ENCODE results near the gene ZNF846.

ZNF846 gene

DNA sequence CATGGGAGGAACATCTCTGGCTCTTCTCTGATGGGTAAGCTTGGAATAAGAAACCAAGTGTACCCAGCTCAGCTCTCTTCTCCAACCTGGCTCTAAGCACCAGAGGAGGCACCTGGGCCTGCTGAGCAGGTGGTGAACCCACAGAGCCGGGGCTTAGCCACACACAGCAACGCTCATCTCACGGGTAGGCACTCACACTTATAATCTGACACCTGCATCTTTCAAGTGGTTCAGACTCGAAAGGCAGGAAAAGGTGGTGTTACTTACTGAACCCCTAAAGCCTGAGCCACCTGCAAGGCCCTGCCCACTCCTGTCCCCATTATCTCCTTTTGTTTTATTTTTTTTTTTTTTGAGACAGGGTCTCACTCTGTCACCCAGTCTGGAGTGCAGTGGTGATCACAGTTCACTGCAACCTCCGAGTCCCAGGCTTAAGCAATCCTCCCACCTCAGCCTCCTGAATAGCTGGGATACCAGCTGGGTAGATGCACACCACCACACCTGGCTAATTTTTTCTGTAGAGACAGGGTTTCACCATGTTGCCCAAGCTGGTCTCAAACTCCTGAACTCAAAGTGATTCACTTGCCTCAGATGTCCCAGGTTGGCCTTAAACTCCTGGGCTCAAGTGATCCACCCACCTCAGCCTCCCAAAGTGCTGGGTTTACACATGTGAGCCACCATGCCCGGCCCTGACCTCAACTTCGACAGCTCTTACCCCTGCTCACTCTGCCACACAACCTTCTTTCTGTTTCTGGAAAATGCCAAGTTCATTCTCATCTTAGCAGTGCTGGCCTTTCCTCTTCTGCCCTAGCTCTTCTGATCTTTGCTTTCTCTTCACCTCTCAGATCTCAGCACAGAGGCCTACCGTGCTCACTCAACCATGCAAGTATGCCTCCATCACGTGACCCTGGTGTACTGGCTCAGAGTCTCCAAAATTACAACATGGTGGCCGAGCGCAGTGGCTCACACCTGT is 40.6 kb upstream of the ZNF846 start:
- H3K27ac ChIP-seq (ENCODE audit: low read depth, low read length), result no peak overlapping the region
- no peak overlapping the region for H3K4me2 ChIP-seq (ENCODE audit: low read length)
- H3K36me3 ChIP-seq (ENCODE audit: control insufficient read depth, low read length), result peaks cover 33% of the 10 kb centered on the region
- H3K9me3 ChIP-seq (ENCODE audit: control insufficient read depth, insufficient read depth, low read length), result no peaks in the 10 kb centered on the region
- H4K20me1 ChIP-seq (ENCODE audit: control insufficient read depth, insufficient read depth, low read depth, low read length), result no peaks in the 10 kb centered on the region
- peaks cover 5% of the 10 kb centered on the region; the same call in 1 of the 2 replicates for H3K79me2 ChIP-seq (ENCODE audit: control insufficient read depth, low read length)
- no peaks in the 10 kb centered on the region for H3K4me1 ChIP-seq (ENCODE audit: control insufficient read depth, low read length)
- no peaks in the 10 kb centered on the region for H3K9me2 ChIP-seq (replicated peaks; ENCODE audit: control insufficient read depth, low read length)
- TF ChIP-seq EZH2phosphoT487 (IDR thresholded peaks at IDR 0.05; ENCODE audit: borderline replicate concordance, low read length), result no peak
- no peak for TF ChIP-seq CTCF (IDR thresholded peaks at IDR 0.05; ENCODE audit: low read depth, low read length, poor library complexity, severe bottlenecking)
- no peaks in the 10 kb centered on the region for H3K27me3 ChIP-seq (ENCODE audit: control insufficient read depth, low read length)
- no peak overlapping the region for H3K4me3 ChIP-seq (ENCODE audit: low read length)
- H3F3A ChIP-seq (ENCODE audit: control insufficient read depth, insufficient read depth), result no peaks in the 10 kb centered on the region

DNA sequence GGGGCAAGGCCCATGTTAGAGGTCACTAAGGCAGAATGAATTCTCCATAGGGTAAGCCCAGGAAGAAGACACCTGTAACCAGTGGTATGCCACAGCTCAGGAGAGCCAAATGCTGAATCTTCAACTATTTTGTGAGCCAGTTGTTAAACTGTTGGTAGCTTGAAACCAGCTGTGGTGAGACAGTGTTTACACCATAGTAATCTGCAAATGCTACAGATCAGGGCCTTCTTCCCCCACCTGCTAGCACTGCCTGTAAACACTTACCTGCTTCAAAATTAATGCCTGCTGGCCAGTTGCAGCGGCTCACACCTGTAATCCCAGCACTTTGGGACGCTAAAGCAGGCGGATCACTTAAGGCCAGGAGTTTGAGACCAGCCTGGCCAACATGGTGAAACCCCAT is 38.3 kb upstream of the ZNF846 start:
- Histone ChIP-seq H3K79me2 (ENCODE audit: control insufficient read depth, low read length) (no peaks in the 10 kb centered on the region), H3K9me3 (ENCODE audit: control insufficient read depth, insufficient read depth, low read length) (no peaks in the 10 kb centered on the region), H3K4me1 (ENCODE audit: control insufficient read depth, low read length) (no peaks in the 10 kb centered on the region), H3F3A (ENCODE audit: control insufficient read depth, insufficient read depth) (no peaks in the 10 kb centered on the region), H3K9me2 (replicated peaks; ENCODE audit: control insufficient read depth, low read length) (no peaks in the 10 kb centered on the region), H3K4me2 (ENCODE audit: low read length) (no peak overlapping the region), H3K4me3 (ENCODE audit: low read length) (no peak overlapping the region), H3K36me3 (ENCODE audit: control insufficient read depth, low read length) (peaks cover 30% of the 10 kb centered on the region), H3K27me3 (ENCODE audit: control insufficient read depth, low read length) (no peaks in the 10 kb centered on the region), H3K27ac (ENCODE audit: low read depth, low read length) (no peak overlapping the region), H4K20me1 (ENCODE audit: control insufficient read depth, insufficient read depth, low read depth, low read length) (no peaks in the 10 kb centered on the region)
- TF ChIP-seq CTCF (IDR thresholded peaks at IDR 0.05; ENCODE audit: low read depth, low read length, poor library complexity, severe bottlenecking), result no peak
- TF ChIP-seq EZH2phosphoT487 (IDR thresholded peaks at IDR 0.05; ENCODE audit: borderline replicate concordance, low read length), result no peak

GRCh38 chr19:9801976-9802375 is 33.4 kb upstream of the ZNF846 start:
- no peaks in the 10 kb centered on the region for H3F3A ChIP-seq (ENCODE audit: control insufficient read depth, insufficient read depth)
- H3K4me2 ChIP-seq (ENCODE audit: low read length), result no peak overlapping the region
- no peaks in the 10 kb centered on the region for H3K79me2 ChIP-seq (ENCODE audit: control insufficient read depth, low read length)
- no peaks in the 10 kb centered on the region for H3K9me2 ChIP-seq (replicated peaks; ENCODE audit: control insufficient read depth, low read length)
- H3K4me1 ChIP-seq (ENCODE audit: control insufficient read depth, low read length), result no peaks in the 10 kb centered on the region
- no peak overlapping the region for H3K4me3 ChIP-seq (ENCODE audit: low read length)
- H3K27ac ChIP-seq (ENCODE audit: low read depth, low read length), result no peak overlapping the region
- no peaks in the 10 kb centered on the region for H4K20me1 ChIP-seq (ENCODE audit: control insufficient read depth, insufficient read depth, low read depth, low read length)
- H3K9me3 ChIP-seq (ENCODE audit: control insufficient read depth, insufficient read depth, low read length), result no peaks in the 10 kb centered on the region
- H3K36me3 ChIP-seq (ENCODE audit: control insufficient read depth, low read length), result no peaks in the 10 kb centered on the region; the same call in 1 of the 2 replicates
- TF ChIP-seq EZH2phosphoT487 (IDR thresholded peaks at IDR 0.05; ENCODE audit: borderline replicate concordance, low read length) (no peak), CTCF (IDR thresholded peaks at IDR 0.05; ENCODE audit: low read depth, low read length, poor library complexity, severe bottlenecking) (no peak)
- H3K27me3 ChIP-seq (ENCODE audit: control insufficient read depth, low read length), result no peaks in the 10 kb centered on the region
